Measurements from ENCODE around the gene SLC52A3.
A peak's percentile ranks its signal among the peaks of the same experiment; 100 is the strongest.

The SLC52A3 gene

DNA sequence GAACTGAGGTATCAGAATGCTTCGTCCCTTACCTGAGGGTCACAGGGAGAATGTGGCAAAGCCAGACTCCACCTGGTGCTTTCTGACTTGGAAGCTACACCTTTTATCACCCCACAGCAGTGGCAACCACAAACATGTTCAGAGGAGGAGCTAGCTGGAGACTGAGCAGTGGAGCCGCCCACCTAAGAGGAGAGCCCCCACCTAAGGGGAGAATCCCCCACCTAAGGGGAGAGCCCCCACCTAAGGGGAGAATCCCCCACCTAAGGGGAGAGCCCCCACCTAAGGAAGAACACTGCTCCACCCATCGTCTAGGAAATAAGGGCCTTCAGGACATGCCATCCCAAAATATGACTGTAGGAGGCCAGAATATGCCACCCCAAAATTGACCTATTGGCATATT is 4.0 kb downstream of the SLC52A3 start:
- no peak for DNase-seq

DNA sequence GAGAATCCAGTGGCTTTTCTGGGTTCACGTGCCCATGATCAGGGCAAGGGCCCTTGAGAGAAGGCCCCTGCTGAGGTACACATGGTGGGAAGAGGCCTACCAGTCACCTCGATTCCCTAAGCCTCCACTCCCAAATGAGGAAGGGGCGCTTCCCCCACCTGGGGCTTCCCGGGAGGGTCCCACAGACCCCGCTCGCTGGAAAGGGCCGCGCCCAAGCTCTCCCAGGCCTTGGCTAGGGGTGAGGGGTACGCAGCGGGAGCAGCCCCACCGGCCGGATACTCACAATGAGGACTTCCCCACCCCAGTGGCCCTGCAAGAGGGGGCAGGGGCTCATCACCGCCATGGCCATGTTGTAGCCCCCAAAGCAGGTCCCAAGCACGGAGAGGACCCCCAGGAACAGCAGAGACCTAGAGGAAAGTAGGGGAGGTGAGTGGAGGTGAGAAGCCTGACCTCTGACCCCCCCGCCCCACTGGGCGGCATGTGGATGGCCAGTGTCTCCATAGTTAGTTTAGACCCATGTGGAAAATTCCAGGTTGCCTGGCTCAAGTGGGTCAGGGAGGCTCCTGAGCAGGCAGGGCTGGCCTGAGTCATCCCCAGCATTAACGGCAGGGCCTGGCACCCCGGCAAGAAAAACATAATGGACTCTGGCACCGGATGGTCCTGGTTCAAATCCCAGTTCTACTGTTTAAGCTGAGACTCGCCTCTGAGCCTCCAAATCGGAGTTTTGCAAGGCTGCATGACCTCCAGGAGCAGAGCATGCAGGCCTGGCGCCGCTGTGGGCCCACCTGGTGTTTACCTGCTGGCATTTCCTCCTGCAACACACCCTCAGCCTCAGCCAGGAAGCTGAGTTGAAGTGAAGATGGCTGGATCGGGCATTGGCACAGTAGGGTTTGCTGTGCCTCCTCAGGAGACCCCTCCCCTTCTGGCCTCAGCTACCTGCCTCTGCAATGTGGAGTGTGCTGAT is 6.6 kb downstream of the SLC52A3 start:
- DNase-seq: no peak

DNA sequence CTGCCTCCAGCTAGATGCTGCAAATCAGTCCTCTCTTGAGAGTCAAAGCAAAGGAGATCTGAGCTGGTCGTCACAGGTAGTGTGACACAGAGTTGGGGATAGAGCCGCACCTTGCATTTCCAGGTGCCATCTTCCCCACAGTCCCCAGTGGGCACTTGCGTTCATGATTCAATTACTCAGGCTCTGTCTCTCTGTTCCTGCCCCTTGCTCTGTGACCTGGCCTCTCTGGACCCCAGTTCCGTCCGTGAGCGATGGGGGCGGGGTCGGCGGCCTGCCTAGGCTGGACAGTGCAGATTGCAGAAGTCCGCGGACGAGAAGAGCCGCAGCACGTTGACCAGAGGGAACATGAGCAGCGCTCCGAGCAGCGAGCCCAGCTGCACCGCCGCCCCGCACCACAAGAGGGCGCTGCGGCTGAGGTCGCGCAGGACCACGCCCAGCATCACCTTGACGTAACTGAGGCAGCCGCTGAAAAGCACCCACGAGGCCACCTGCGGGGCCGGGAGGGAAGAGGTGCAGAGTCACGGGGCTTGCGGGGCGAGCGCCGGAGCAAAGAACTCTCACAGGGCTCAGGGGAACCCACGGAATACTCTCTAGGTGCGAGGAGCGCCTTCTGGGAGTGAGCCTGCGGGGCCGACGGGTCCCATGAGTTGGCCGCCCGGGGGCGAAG is 7.4 kb downstream of the SLC52A3 start:
- peak in 1 of 3 experiments; percentile 30 for DNase-seq

DNA sequence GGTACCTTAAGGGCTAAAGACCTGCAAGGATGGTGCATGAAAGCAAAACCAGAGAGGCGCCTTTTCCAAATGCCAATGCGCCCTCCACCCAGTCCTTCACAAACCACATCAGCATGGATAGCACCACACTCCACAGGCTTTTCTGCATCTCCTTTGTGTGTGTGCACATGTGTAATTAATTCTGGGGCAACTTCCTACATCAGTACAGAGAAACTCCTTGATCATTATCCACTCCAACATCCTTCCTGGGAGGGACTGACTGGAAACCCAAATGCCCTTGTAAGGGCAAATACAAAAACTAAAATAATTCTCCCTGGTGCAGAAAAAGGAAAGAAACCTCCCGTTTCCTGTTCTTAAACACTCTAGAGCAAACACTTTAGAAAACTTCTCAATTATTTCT is 10.8 kb downstream of the SLC52A3 start:
- DNase-seq: no peak

- no peak for DNase-seq
Measured at GRCh38 chr20:755941-756340, 12.4 kb downstream of the SLC52A3 start.

GRCh38 chr20:754904-755303 is 13.4 kb downstream of the SLC52A3 start:
- DNase-seq: no peak

- DNase-seq: no peak
Measured at GRCh38 chr20:753897-754635, 14.2 kb downstream of the SLC52A3 start.

DNA sequence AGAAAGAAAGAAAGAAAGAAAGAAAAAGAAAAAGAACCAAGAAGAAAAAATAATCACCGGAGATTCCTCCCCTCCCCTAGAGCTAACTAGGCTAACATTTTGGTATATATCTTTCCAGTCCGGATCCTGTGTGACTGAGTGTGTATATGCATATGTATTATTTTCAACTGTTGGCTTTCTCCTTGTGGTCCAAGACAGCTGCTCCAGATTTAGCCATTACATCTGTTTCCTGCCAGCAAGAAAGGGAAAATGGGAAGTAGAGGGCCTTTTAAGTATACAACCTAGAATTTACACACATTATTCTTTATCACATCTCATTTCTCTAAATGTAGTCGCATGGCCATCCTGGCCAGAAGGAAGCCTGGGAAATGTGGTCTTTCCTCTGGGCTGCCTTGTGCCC is 15.2 kb downstream of the SLC52A3 start:
- DNase-seq: no peak

DNA sequence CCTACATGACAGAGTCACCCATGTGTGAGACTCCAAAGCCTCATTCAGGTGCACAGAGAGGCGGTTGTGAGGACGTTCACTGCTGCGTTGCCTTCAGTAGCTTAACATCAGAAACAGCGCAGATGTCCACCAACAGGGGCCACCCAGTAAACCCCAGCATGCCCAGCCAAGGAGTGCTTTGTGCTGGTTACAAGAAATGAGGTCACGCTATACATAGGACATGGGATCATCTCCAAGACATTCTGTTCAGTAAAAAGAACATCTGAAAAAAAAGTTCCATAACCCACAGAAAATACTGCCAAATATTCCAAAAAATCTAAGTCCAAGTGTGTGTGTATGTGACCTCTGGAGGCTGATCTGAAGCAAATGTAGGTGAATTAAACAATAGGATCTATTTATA is 16.0 kb downstream of the SLC52A3 start:
- DNase-seq: no peak

- no peak for DNase-seq
Measured at GRCh38 chr20:751761-752160, 16.5 kb downstream of the SLC52A3 start.

DNA sequence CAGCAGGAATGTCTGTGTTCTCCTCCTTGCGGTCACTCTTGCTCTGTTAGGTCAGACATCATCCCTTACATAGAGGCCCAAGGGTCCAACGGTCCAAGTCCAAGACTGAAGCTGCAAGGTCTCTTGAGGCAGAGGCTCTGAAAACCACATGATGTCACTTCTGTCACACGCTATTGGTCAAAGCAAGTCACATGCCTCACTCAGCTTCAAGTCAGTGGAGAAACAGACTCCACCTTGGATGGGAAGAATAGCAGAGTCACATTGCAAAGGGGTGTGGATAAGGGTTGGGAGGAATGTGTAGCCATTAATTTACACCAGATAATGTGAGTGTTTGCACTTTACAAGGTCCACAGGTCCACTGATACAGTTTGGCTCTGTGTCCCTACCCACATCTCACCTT is 17.5 kb downstream of the SLC52A3 start:
- DNase-seq: no peak

- no peak for DNase-seq
Measured at GRCh38 chr20:745683-746301, 22.5 kb downstream of the SLC52A3 start.

DNA sequence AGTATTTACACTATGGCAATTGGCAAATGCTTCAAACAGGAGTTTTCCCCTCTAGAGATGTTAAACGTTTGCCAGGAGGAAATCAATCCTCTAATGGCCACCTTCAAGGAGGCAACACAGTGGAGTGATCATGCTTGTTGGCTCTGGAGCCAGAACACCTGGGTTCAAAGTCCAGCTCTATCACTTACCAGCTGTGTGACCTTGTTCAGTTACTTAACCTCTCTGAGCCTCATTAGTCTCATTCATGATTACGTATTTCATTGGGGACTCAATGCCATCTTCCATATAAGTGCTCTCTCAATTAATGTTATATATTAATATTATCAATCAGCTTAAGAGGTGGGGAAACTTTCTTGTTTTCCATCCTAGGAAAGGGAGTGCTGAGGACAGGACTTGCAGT is 26.1 kb downstream of the SLC52A3 start:
- no peak for DNase-seq

GRCh38 chr20:741620-742019 is 26.7 kb downstream of the SLC52A3 start:
- DNase-seq: no peak

- DNase-seq: no peak
Measured at GRCh38 chr20:740162-740561, 28.1 kb downstream of the SLC52A3 start.

GRCh38 chr20:739736-740135 is 28.6 kb downstream of the SLC52A3 start:
- no peak for DNase-seq

GRCh38 chr20:733861-734260 is 34.4 kb downstream of the SLC52A3 start:
- DNase-seq: no peak

DNA sequence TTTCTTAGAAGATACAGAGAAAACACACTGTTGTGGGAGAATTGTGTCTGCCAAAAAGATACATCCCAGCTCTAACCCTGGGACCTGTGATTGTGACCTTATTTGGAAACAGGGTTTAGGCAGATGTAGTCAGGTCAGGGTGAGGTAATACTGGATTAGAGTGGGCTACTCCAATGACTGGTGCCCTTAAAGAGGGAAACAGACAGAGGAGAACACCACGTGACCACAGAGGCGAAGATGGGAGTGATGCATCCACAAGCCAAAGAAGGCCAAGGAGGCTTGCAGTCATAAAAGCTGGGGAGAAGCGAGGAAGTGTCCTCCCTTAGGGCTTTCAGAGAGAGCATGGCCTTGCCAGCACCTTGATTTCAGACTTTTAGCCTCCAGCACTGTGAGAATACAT is 35.6 kb downstream of the SLC52A3 start:
- DNase-seq: no peak

DNA sequence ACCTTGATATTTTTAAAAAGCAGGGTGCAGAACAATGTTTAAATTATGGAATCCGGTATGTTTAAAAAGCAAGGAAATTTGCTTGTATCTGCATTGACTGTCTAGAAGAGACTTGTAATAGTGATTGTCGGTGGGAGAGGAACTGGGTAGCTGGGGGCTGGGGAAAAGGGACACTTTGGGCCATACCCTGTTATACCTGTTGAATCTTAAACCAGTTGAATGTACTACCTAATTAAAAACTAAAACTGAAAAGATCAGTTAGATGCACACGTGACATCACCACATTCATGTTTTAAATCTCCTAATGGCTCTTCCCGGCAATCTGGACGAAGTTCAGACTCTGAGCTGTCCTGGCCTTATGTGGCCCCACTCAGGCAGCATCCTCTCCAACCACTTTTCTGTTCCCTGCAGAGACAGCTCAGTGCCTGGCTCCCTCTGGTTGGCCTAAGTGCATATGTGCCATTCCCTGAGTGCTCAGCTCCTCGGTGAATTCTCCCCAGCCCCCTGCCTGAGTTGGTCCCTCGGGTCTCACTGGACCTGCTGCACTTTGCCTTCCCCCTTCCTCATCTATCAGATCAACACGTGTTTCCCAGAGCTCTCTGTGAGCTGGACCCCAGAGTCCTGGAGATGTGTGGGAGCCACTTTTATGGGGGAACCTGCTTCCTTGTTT is 36.3 kb downstream of the SLC52A3 start:
- DNase-seq: no peak

DNA sequence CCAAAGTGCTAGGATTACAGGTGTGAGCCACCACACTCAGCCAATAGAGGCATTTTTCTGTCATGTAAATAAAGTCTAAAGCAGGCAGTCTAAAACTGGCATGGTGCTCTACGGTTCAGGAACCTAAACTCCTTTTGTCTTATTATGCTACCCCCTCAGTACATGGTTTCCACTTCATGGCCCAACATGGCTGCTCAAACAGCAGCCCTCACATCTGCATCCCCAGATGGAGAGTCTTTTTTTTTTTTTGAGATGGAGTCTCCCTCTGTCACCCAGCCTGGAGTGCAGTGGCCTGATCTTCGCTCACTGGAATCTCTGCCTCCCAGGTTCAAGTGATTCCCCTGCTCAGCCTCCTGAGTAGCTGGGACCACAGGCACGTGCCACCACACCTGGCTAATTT is 38.3 kb downstream of the SLC52A3 start:
- no peak for DNase-seq

DNA sequence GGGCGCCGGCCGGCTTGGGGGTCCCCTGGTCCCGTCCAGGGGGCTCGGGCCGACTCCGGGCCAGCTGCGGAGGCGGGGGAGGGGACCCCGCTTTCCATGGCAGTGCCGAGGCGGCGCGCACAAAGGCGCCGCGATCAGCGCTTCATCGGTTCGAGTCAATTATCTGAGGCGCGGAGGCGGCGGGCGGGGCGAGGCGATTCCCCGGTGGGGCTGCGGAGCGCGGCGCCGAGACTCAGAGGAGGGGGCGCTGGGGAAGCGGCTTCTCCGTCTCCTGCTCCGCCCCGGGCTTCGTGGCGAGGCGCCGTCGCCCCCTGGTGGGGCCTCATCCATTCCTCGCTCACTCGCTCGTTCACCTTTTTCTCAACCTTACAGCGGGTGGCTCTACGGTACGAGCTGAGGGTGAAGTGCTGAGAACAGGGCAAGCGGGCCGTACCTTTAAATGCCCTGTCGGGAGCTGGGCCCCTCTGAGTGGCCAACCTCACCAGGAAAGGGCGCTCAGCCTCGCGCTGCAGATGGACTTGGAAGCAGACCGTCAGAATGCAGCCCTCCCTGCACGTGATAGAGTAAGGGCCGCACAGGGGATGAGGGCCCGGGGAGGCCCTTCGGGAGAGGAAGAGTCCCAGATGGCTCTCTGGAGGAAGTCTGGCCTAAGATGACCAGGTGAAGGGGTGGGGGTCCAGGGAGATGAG is 39.9 kb downstream of the SLC52A3 start:
- peak in 2 of 3 experiments; percentile 60 to 80 for DNase-seq

DNA sequence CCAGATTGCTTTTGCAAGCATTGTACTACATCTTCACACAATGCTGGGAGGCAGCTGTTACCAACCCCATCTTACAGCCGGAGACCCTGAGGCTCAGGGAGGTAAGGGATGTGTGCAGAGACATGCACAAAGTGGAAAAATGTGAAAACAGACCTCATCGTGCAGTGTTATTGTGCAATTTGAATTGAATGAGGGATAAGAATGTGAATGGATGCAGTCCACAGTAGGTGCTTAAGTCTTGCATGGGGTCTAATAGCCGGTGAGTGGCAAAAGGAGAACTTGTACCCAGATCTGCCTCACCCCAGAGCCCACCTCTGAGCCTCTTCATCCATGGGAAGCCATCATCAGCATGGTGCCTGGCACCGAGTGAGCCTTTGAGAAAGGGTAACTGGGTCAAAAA is 42.1 kb downstream of the SLC52A3 start:
- no peak for DNase-seq
